CD4-positive, alpha-beta T cell (primary cell): ENCODE results near the gene PDILT. TPM values are rescaled to one million over a fixed set of nuclear protein-coding genes. Genes with fewer than 3 reads are reported as not detected.
"Not testable (repeated sequence)": the region's sequence is repeated elsewhere in the genome, so short reads cannot be mapped to it uniquely, and the experiment has no call there.

ENCODE experiments used
- ATAC-seq: fragments of 200-7000 bp; cut with Tn5 transposase; one replicate; pipeline ENCODE4 v1.10.0; 2022; ENCODE audit warnings: mild to moderate bottlenecking; ENCODE audit not compliant: poor library complexity
- CTCF ChIA-PET: fragments of 350-600 bp; sonication (Branson Sonifier 250); formaldehyde crosslinking; loops from one replicate; lab custom pipeline; 2021; ENCODE audit warnings: antibody characterized with exemption, inconsistent platforms; lab: Charles Lee
- POLR2A ChIA-PET: fragments of 350-600 bp; sonication (Branson Sonifier 250); formaldehyde crosslinking; loops from one replicate; lab custom pipeline; 2021; ENCODE audit warnings: antibody characterized with exemption, inconsistent platforms; lab: Charles Lee
- DNase-seq, 14 experiments: peaks; one replicate each; pipeline ENCODE4 v3.0.0-alpha.2; 2013 to 2020; ENCODE audit warnings: mixed read lengths in 2 of 14
- H3K27ac ChIP-seq, 2 donors: one replicate each; pipeline versions ENCODE4 v1.5.1 to v1.7.0; 2013; ENCODE audit warnings: low read length in 2 of 2, low read depth in 1 of 2, mild to moderate bottlenecking in 1 of 2
- H3K27me3 ChIP-seq, 2 experiments: 1 replicate in 1 of 2; 2 replicates in 1 of 2; pipeline versions ENCODE4 v1.6.1 to v1.7.0; 2013; ENCODE audit warnings: low read length in 2 of 2, control low read depth in 1 of 2, mild to moderate bottlenecking in 1 of 2, moderate library complexity in 1 of 2; ENCODE audit not compliant: insufficient read depth in 2 of 2, control insufficient read depth in 1 of 2
- H3K36me3 ChIP-seq: one replicate; pipeline ENCODE4 v1.6.1; 2013; ENCODE audit warnings: low read length, control low read depth; ENCODE audit not compliant: insufficient read depth
- H3K4me1 ChIP-seq: one replicate; pipeline ENCODE4 v1.6.1; 2013; ENCODE audit warnings: low read length, control low read depth; ENCODE audit not compliant: insufficient read depth
- H3K4me3 ChIP-seq: one replicate; pipeline ENCODE4 v1.5.1; 2013; ENCODE audit warnings: mild to moderate bottlenecking, low read length, moderate library complexity
- H3K9me3 ChIP-seq, 2 experiments: 1 replicate in 1 of 2; 2 replicates in 1 of 2; pipeline versions ENCODE4 v1.6.1 to v1.7.0; 2013; ENCODE audit warnings: low read length in 2 of 2, mild to moderate bottlenecking in 2 of 2, control low read depth in 1 of 2, moderate library complexity in 1 of 2; ENCODE audit not compliant: control insufficient read depth in 1 of 2, insufficient read depth in 1 of 2
- H3K27ac Mint-ChIP-seq: one replicate; pipeline ENCODE4 v1.8.0; 2020; ENCODE audit warnings: mixed read lengths
- H3K27me3 Mint-ChIP-seq: one replicate; pipeline ENCODE4 v1.8.0; 2021; ENCODE audit warnings: mixed read lengths
- H3K36me3 Mint-ChIP-seq: one replicate; pipeline ENCODE4 v1.8.0; 2021; ENCODE audit warnings: low read depth, mixed read lengths
- H3K4me1 Mint-ChIP-seq: one replicate; pipeline ENCODE4 v1.8.0; 2021; ENCODE audit warnings: low read depth, mixed read lengths
- H3K4me3 Mint-ChIP-seq: one replicate; pipeline ENCODE4 v1.8.0; 2020; ENCODE audit warnings: mild to moderate bottlenecking, mixed read lengths
- H3K9me3 Mint-ChIP-seq: one replicate; pipeline ENCODE4 v1.8.0; 2020; ENCODE audit warnings: mixed read lengths
- intact Hi-C, 2 experiments: fragments of 100-400 bp; cut with DNase I in 1 of 2; cut with micrococcal nuclease in 1 of 2; formaldehyde crosslinking; loops; one replicate each; pipeline versions ENCODE4 v1.15.1 to v1.9.0; 2023 to 2025; cut with DNase I, micrococcal nuclease
- total RNA-seq, 174 experiments: library from RNA in 2 of 174; stranded (reverse) in 2 of 174; gene quantifications; one replicate each; pipeline ENCODE4 v1.2.3 and lab custom pipeline; 2021 to 2026
- TF ChIP-seq, protein P1 (sequence below): fragments of 200-600 bp; IDR thresholded peaks from one replicate; pipeline ENCODE4 v1.8.0; 2022; ENCODE audit warnings: antibody characterized with exemption, mild to moderate bottlenecking

The PDILT gene
- total RNA-seq, 2 experiments from 2014 or later: not detected

GRCh38 chr16:20441191-20441590, 36.7 kb upstream of the PDILT start:
- H3K27ac Mint-ChIP-seq: no peak overlapping the region
- ChIA-PET CTCF (no interaction called here), POLR2A (no interaction called here)
- H3K27me3 ChIP-seq: no peaks in the 10 kb centered on the region
- intact Hi-C loops: no loop called here
- DNase-seq (no peak), ATAC-seq (no peak)
- no peak overlapping the region for H3K27ac ChIP-seq
- H3K4me1 ChIP-seq: no peaks in the 10 kb centered on the region
- TF ChIP-seq, protein P1, sequence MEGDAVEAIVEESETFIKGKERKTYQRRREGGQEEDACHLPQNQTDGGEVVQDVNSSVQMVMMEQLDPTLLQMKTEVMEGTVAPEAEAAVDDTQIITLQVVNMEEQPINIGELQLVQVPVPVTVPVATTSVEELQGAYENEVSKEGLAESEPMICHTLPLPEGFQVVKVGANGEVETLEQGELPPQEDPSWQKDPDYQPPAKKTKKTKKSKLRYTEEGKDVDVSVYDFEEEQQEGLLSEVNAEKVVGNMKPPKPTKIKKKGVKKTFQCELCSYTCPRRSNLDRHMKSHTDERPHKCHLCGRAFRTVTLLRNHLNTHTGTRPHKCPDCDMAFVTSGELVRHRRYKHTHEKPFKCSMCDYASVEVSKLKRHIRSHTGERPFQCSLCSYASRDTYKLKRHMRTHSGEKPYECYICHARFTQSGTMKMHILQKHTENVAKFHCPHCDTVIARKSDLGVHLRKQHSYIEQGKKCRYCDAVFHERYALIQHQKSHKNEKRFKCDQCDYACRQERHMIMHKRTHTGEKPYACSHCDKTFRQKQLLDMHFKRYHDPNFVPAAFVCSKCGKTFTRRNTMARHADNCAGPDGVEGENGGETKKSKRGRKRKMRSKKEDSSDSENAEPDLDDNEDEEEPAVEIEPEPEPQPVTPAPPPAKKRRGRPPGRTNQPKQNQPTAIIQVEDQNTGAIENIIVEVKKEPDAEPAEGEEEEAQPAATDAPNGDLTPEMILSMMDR: no peak
- H3K9me3 ChIP-seq: no peaks in the 10 kb centered on the region
- H3K4me3 Mint-ChIP-seq: no peak overlapping the region
- no peak overlapping the region for H3K4me3 ChIP-seq
- no peaks in the 10 kb centered on the region for H3K9me3 Mint-ChIP-seq
- no peaks in the 10 kb centered on the region for H3K36me3 Mint-ChIP-seq
- no peaks in the 10 kb centered on the region for H3K4me1 Mint-ChIP-seq
- no peaks in the 10 kb centered on the region for H3K36me3 ChIP-seq
- peaks cover 6% of the 10 kb centered on the region for H3K27me3 Mint-ChIP-seq

- H3K4me3 ChIP-seq, CTCF ChIA-PET, ATAC-seq, POLR2A ChIA-PET, H3K27me3 Mint-ChIP-seq, H3K27ac Mint-ChIP-seq, H3K4me1 Mint-ChIP-seq, H3K4me3 Mint-ChIP-seq, DNase-seq, H3K9me3 Mint-ChIP-seq, H3K9me3 ChIP-seq, H3K36me3 Mint-ChIP-seq, H3K27ac ChIP-seq, H3K36me3 ChIP-seq, H3K27me3 ChIP-seq, intact Hi-C loops, H3K4me1 ChIP-seq: not testable (repeated sequence)
Observed at GRCh38 chr16:20440731-20441130, 36.2 kb upstream of the PDILT start.

DNA sequence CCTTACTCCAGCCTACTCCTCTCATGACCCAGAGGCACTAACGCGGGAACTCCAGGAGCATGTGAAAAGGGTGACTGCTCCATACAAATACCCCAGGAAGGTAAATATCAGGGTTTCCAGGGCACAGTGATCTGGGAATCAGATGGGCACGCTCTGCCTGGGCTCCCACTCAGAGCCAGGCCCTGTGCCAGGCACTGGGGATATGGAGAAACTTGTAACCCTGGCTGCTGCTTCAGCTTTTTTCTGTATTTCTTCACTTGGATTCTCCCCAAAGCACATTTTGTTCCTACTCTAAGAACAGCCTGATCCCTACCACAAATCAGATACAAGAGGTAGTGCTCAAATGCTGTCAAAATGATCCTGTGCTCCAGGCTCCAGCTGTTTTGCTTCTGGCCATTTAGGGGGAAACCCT, 35.3 kb upstream of the PDILT start:
- H3K36me3 ChIP-seq, POLR2A ChIA-PET, H3K4me1 ChIP-seq, H3K9me3 Mint-ChIP-seq, H3K4me3 Mint-ChIP-seq, H3K27ac Mint-ChIP-seq, H3K4me3 ChIP-seq, H3K27ac ChIP-seq, H3K4me1 Mint-ChIP-seq, DNase-seq, H3K9me3 ChIP-seq, H3K36me3 Mint-ChIP-seq, CTCF ChIA-PET, ATAC-seq, H3K27me3 Mint-ChIP-seq, H3K27me3 ChIP-seq: not testable (repeated sequence)
- intact Hi-C loops: loop anchor here (10.0 kb wide), 1 partner anchor 145 kb away; no protein-coding TSS in a partner anchor

DNA sequence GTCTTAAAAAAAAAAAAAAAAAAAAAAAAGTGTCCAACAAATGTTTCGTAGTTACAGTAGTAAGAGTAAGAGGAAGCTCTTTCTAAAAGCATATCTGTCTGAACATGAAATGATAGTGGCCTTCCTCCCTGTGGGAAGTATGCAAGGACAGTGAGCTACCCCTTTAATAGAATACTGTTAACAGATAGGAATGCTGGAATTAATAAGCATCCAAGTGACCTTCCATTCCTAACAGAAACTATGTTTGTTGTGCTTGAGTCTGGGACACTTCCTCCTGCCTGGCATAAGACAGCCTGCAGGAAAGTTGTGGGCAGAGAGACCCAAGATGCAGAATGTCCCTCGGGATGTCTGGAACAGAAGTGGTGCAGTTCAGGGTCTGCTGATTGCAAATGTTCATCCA, 34.4 kb upstream of the PDILT start:
- H3K27me3 Mint-ChIP-seq: not testable (repeated sequence)

More for the DNA sequence above, 34.4 kb upstream of the PDILT start:
- CTCF ChIA-PET, H3K4me1 ChIP-seq, H3K27ac Mint-ChIP-seq, H3K9me3 ChIP-seq, POLR2A ChIA-PET, H3K36me3 ChIP-seq, H3K4me3 Mint-ChIP-seq, H3K4me3 ChIP-seq, H3K9me3 Mint-ChIP-seq, H3K27me3 ChIP-seq, H3K36me3 Mint-ChIP-seq, ATAC-seq, H3K4me1 Mint-ChIP-seq, DNase-seq, H3K27ac ChIP-seq: not testable (repeated sequence)
- intact Hi-C loops: loop anchor here (10.0 kb wide), 1 partner anchor 146 kb away; no protein-coding TSS in a partner anchor
